Measurements from ENCODE around the gene COA6.

DNA sequence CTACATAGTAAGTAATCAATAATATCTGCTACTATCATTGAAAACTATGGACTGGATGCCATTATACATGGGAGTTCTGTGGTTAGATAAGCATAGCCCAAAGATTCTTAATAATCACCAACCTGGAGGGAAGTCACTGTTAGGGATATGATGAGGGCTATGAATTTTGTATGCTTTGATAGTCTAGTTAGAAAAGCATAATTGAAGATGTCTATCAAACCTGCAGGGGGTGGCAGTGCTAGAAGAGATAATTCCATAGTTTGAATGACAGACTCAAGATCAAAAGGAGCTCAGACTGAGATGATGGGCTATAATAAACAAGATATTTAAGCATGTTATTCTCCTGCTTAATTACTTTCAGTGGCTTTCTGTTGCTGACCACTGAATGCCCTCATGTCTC lies 15.4 kb upstream of the COA6 start:
- TF ChIP-seq, protein P1, sequence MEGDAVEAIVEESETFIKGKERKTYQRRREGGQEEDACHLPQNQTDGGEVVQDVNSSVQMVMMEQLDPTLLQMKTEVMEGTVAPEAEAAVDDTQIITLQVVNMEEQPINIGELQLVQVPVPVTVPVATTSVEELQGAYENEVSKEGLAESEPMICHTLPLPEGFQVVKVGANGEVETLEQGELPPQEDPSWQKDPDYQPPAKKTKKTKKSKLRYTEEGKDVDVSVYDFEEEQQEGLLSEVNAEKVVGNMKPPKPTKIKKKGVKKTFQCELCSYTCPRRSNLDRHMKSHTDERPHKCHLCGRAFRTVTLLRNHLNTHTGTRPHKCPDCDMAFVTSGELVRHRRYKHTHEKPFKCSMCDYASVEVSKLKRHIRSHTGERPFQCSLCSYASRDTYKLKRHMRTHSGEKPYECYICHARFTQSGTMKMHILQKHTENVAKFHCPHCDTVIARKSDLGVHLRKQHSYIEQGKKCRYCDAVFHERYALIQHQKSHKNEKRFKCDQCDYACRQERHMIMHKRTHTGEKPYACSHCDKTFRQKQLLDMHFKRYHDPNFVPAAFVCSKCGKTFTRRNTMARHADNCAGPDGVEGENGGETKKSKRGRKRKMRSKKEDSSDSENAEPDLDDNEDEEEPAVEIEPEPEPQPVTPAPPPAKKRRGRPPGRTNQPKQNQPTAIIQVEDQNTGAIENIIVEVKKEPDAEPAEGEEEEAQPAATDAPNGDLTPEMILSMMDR (conservative IDR thresholded peaks at IDR 0.05 in 1 of 2, IDR thresholded peaks at IDR 0.05 in 1 of 2; ENCODE audit: extremely low read depth in 1 of 2, insufficient read depth in 1 of 2, low read depth in 1 of 2, low read length in 2 of 2), result no peak
- no peak for TF ChIP-seq EZH2 (IDR thresholded peaks at IDR 0.05; ENCODE audit: borderline replicate concordance, low read length)

Data from mammary epithelial cell (primary cell).